Amniotic epithelial cell (primary cell): ENCODE results near the gene ELK3.

Experiments used
- DNase-seq: peaks from one replicate; pipeline ENCODE4 v3.0.0-alpha.2; 2010; ENCODE audit warnings: low read depth

ELK3 gene

GRCh38 chr12:96189781-96190180 is 4.4 kb upstream of the ELK3 start:
- no peak for DNase-seq

GRCh38 chr12:96190413-96191108 is 3.6 kb upstream of the ELK3 start:
- DNase-seq: peak; percentile 82

DNA sequence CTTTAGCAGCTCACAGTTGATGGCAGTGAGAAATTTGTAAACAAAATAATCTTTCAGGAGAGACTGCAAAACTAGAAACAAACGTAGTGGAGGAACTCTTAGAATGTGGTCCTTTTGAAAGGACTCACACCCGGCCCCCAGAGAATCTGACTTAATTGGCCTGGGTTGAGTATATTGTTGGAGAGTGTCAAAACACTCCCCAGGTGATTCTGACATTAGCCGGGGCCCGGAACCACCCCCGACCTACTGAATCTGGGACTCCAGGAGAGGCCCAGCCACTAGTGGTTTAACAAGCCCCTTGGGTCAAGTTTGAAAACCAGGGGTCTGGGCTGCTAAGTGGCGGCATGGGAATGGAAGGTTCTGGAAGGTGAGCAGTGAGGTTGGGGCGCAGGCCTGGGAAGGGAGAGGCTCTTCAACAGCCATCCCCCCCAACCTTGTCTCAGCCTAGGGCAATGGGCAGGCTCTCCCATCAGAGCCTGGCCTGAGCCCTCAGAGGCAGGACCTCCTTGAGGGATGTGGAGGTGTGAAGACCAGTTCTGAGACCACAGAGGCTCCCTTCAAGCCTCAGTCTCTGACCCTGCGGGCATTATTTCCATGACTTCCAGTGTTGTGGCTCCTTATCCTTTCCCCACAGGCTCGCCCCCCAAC is 1.1 kb upstream of the ELK3 start:
- no peak for DNase-seq

DNA sequence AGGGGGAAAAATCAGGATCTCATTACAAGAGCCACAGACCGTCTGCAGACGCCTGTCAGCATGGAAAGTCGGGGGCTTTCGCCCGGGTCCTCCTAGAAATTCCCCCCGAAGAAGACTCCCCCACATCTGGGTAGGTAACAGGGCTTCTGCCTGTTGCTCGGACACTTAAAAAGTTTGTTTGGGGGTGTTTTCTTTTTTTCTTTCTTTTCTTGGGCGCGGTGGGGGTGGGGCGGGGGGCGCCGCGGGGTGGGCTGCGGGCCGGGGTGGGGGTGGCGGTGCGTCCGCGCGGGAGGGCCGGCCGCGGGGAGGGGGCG is 358 bp downstream of the ELK3 start:
- no peak for DNase-seq

DNA sequence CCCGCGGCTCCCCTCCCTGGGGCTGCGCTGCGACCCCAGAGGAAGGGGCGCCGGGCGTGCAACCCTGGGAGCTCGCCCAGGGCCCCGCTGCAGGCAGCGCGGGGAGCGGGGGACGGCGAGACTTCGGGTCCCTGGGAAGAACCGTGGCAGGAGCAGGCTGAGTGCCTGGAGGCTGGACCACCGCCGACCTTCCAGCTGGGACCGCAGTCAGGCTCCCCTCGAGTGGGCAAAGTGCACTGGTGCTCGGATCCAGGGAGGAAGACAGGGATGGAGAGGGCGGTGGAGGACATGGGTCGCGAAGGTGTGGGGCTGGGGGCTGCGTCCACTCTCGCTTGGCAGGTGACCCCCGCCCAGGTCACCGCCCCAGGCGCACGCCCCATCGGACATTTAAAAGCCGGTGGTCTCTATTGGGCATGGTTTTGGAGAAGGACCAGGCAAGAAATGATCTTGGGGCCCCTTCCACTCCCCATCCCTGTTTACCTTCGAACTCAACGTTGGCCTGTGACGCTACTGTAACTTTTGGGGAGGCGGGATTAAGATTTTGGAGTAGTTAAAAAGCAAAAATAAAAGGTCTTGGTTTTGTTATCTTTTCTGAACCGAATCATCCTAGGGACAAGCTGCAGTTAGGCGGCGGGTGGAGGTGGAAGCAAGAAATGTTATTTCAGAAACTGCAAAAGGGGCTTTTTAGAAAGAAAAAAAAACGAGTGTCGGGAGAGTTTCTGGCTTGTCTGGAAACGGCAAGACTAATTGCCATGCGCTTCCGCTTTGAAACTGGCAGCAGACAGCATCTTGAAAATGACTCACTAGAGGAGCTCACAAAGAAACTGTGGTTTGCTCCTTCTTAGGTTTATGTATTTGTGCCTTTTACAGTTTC is 1.0 kb downstream of the ELK3 start:
- peak; percentile 90 for DNase-seq

DNA sequence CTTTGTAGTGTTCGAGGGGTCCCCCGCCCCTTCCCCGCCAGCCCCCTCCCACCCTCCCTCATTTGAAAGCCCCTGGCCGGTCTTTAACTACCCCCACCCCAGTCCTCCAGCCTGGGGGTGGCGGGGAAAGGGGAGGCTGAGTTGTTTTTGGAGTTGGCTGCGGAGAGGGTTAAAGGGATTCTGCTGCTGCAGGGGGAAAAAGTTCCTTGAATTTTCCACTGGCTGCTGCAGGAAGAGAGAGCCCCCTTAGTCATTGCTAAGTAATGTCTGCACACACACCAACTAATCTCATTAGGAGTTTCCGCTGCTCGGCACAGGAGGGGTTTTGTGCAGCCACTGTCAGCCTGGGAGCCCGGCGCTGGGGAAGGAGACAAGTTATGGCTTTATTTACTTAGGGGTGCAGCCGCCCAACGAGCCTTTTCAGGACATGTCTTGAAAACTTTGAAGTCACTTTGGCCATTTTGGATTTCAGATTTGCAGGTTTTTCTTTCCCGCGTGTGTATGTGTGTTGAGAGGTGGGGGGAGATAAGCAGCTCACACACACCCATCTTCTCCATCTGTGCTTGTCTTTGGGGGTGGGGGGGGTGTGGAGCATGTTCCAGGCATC is 1.8 kb downstream of the ELK3 start:
- DNase-seq: peak; percentile 72

- DNase-seq: no peak
Measured at GRCh38 chr12:96196781-96197180, 2.6 kb downstream of the ELK3 start.

- DNase-seq: peak; percentile 94
Measured at GRCh38 chr12:96197503-96198272, 3.5 kb downstream of the ELK3 start.

- peak; percentile 94 for DNase-seq
Measured at GRCh38 chr12:96198965-96199364, 4.8 kb downstream of the ELK3 start.

DNA sequence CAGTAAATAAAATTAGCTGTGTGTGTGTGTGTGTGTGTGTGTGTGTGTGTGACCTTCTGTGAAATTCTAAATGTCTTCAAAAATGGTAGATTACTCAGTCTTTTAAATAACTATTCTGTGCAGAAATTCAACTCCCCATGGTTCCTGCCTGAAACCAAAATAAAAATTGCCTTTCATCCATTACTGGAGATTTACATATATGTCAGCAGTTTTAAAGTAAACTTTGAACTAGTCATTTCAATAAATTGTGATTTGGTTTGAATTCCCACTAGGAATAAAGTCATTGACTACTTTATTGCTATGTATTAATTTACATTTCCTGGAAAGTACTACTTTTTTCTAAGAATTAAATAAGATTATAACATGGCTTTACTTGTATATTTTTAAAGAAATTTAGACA is 5.3 kb downstream of the ELK3 start:
- DNase-seq: no peak

DNA sequence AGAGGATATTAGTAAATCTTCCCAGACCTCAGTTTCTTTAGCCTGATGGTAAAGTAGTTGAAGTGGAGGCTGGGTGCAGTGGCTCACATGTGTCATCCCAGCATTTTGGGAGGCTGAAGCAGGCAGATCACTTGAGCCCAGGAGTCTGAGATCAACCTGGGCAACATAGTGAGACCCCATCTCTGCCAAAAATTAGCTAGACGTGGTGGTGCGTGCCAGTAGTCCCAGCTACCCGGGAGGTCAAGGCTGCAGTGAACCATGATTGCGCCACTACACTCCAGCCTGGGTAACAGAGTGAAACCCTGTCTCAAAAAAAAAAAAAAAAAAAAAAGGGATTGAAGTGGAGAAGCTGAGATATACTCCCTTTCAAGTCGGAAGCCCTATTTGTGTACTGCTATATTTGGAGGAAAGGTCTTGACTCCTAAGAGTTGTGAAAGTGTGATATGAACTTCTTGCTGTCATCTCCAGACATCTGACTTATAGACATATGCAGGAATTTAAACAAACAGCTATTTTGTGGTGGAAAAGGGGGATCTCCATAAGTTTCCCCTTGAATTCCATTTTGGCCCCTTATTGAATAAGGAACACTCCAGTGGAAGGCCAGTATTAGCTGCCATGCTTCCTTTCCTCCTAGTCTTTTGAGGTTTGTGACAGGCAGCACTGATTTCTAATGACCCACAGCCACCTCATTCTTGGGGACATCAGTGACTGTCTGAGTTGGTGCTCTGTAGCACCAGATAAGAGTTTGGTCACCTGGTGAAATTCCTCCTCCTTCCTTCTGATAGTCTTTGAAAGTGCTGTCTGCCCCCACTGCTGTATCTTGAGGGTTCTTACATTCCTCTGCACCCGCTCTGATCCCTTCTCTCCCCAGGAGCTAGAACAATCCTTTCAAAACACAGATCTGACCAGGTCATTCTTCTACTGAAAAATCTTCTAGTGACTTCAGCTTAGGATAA is 7.4 kb downstream of the ELK3 start:
- no peak for DNase-seq

DNA sequence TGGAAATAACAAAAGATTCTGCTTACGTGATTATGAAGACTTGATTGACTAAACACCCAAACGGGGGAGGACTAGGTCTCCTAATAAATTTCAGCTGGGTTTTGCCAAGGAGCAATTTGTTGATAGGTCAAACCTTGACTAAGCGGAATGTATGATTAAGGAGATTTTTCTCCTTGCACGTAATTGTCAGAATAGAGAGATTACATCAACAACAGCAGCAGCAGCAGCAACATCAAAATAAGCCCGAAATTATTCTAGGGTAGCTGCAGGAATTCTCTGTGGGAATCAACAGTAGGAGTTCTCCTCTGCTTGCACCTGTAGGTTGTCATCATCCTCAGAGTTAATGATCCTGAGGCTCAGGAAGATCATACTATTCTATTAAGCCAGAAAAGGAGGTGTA is 10.2 kb downstream of the ELK3 start:
- peak; percentile 57 for DNase-seq

GRCh38 chr12:96205908-96206307 is 11.7 kb downstream of the ELK3 start:
- no peak for DNase-seq

GRCh38 chr12:96206936-96207662 is 12.9 kb downstream of the ELK3 start:
- no peak for DNase-seq

- DNase-seq: peak; percentile 93
Measured at GRCh38 chr12:96208346-96208745, 14.2 kb downstream of the ELK3 start.

DNA sequence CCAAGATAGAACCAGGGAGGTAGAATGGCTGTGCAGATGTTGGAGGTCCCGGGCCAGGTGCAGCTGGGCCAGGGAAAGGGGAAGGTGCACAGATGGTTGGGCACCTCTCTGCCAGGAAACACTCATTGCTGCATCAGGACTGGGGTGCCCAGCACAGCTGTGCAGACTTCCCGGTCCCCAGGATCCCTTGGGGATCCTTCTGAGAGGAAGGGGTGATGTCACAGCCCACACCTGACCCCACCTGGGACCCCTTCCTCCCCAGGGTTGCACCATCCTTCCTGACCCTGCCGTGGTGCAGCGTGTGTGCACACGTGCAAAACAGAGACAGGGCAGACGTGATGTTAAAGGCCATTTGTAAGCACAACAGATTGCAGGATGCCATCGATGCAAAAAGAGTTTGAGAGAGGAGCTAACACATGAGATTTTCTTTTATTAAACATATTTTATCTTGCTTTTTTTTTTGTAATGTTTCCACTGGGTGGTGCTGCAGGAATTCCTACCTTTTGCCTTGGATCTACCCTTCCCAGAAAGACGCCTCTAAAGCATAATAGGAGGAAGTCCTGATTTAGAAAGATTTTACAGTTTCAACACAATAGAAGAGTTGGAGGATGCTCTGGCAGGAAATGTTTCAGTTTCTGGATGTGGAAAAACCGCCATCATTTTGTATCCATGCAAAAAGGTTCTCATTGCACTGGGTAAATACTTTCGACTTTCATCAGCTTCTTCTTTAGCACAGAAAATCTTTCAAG is 14.8 kb downstream of the ELK3 start:
- no peak for DNase-seq

DNA sequence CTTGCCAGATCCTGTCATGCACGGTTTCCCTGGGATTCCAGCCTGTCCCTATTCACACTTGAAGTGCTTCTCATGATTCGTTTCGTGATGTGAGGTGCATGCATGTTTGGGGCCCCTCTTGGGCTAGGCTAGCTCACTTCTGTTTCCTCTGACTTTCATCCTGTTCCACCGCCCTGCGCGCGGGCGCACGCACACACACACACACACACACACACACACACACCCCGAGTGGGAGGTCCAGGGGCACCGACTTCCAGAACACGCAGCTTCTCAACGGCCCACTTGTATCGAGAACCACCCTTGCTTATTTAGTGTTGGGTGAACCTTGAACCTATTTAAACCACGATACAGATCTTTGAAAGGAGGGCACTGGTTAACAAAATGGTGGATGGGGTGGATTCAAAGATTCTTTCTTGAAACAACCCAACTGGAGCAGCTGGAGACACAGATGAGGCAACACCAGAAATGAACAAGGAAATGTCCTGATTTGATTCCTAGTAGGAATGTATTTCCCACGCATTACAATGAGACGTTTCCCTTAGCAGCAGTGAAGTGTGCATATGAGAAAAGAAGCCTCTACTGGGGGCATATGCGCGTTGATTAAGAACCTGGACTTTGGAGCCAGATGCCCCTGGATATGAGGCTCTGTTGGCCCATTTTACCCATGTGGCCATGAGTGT is 16.3 kb downstream of the ELK3 start:
- no peak for DNase-seq

- DNase-seq: no peak
Measured at GRCh38 chr12:96211988-96212387, 17.8 kb downstream of the ELK3 start.
